OCI-M2 (cell line): ENCODE measurements around the gene DNASE2.
"Not testable (repeated sequence)": the region's sequence is repeated elsewhere in the genome, so short reads cannot be mapped to it uniquely, and the experiment has no call there.

Experiments
- DNase-seq: peaks from one replicate; lab custom pipeline; 2025; ENCODE audit not compliant: unreplicated experiment; lab: John Stamatoyannopoulos, UW

The DNASE2 gene

GRCh38 chr19:12865746-12866415 is 15.4 kb downstream of the DNASE2 start:
- no peak for DNase-seq

GRCh38 chr19:12864721-12865715 is 16.2 kb downstream of the DNASE2 start:
- DNase-seq = no peak

- no peak for DNase-seq
Measured at GRCh38 chr19:12864143-12864542, 17.1 kb downstream of the DNASE2 start.

GRCh38 chr19:12859546-12859945 is 21.7 kb downstream of the DNASE2 start:
- no peak for DNase-seq

- DNase-seq = no peak
Measured at GRCh38 chr19:12858041-12858928, 23.0 kb downstream of the DNASE2 start.

GRCh38 chr19:12856653-12857052 is 24.6 kb downstream of the DNASE2 start:
- DNase-seq = no peak

GRCh38 chr19:12847159-12848139 is 33.8 kb downstream of the DNASE2 start:
- DNase-seq = no peak

GRCh38 chr19:12846613-12847012 is 34.6 kb downstream of the DNASE2 start:
- not testable (repeated sequence) for DNase-seq

- DNase-seq = no peak
Measured at GRCh38 chr19:12843999-12844732, 37.1 kb downstream of the DNASE2 start.

GRCh38 chr19:12843328-12843727 is 37.9 kb downstream of the DNASE2 start:
- no peak for DNase-seq

GRCh38 chr19:12842511-12842910 is 38.7 kb downstream of the DNASE2 start:
- no peak for DNase-seq

GRCh38 chr19:12841094-12841493 is 40.2 kb downstream of the DNASE2 start:
- no peak for DNase-seq

GRCh38 chr19:12840091-12841079 is 40.9 kb downstream of the DNASE2 start:
- no peak for DNase-seq

- DNase-seq = no peak
Measured at GRCh38 chr19:12838886-12839756, 42.1 kb downstream of the DNASE2 start.

- DNase-seq = no peak
Measured at GRCh38 chr19:12838182-12838885, 42.9 kb downstream of the DNASE2 start, which contains the start of gene MAST1. TSS of gene MAST1 (plus strand) at chr19:12838515. CDS start at chr19:12838573, 58 bp downstream.

- DNase-seq = no peak
Measured at GRCh38 chr19:12837225-12837624, 44.0 kb downstream of the DNASE2 start.
